A549 (cell line): ENCODE data around the gene EDNRA. TPM values are rescaled to one million over a fixed set of nuclear protein-coding genes. Genes with fewer than 3 reads are reported as not detected.

ENCODE experiments used
- ATAC-seq, 2 experiments: fragments of 200-7000 bp in 1 of 2; fragments of >200 bp in 1 of 2; cut with Nextera tagmentation in 1 of 2; cut with Tn5 transposase in 1 of 2; 3 replicates each; pipeline versions ENCODE4 v1.8.0 to v1.9.1; 2018 to 2020; ENCODE audit warnings: mild to moderate bottlenecking in 1 of 2, moderate library complexity in 1 of 2
- CTCF ChIA-PET: fragments of 300-600 bp; sonication (Branson Sonifier 250); formaldehyde crosslinking; extraction: SDS; loops from one replicate; lab custom pipeline; 2021; ENCODE audit warnings: antibody characterized with exemption, inconsistent platforms; lab: Yijun Ruan, JAX
- POLR2A ChIA-PET: fragments of 350-600 bp; formaldehyde crosslinking; extraction: SDS; loops from one replicate; lab custom pipeline; 2021; ENCODE audit warnings: antibody characterized with exemption, inconsistent platforms; lab: Yijun Ruan, JAX
- DNase-seq, 2 experiments: peaks; one replicate each; pipeline versions ENCODE4 v3.0.0 to v3.0.0-alpha.2; 2011 to 2016; ENCODE audit warnings: low read depth in 1 of 2, low spot score in 1 of 2
- FAIRE-seq: peaks from 2 replicates; lab custom pipeline; 2011; peaks lifted over from hg19 to GRCh38; lab: Jason Lieb, UNC
- H3K27ac ChIP-seq, 2 experiments: fragments of >200 bp; sonication (Bioruptor Twin); formaldehyde crosslinking; 3 replicates each; pipeline ENCODE4 v1.5.1; 2016 to 2017
- H3K4me1 ChIP-seq: fragments of >200 bp; sonication (Bioruptor Twin); formaldehyde crosslinking; 3 replicates; pipeline ENCODE4 v1.6.1; 2016
- H3K4me2 ChIP-seq: fragments of >200 bp; sonication (Bioruptor Twin); formaldehyde crosslinking; 3 replicates; pipeline ENCODE4 v1.6.1; 2016
- H3K4me3 ChIP-seq: fragments of >200 bp; sonication (Bioruptor Twin); formaldehyde crosslinking; 3 replicates; pipeline ENCODE4 v1.5.1; 2016
- H3K9me3 ChIP-seq: fragments of >200 bp; sonication (Bioruptor Twin); formaldehyde crosslinking; 3 replicates; pipeline ENCODE4 v1.6.1; 2016
- BHLHE40 ChIP-seq: IDR thresholded peaks from 2 replicates; pipeline ENCODE4 v1.6.1; 2012; ENCODE audit warnings: low read depth, low read length, inconsistent platforms
- CBX8 ChIP-seq: fragments of 200-600 bp; sonication (generic); IDR thresholded peaks from 2 replicates; pipeline ENCODE4 v1.6.1; 2016
- CHD2 ChIP-seq: fragments of 150-350 bp; IDR thresholded peaks from 2 replicates; pipeline ENCODE4 v1.6.1; 2014; ENCODE audit warnings: low read length; ENCODE audit not compliant: partially characterized antibody
- EHF ChIP-seq: fragments of 250-450 bp; sonication (Bioruptor Pico); IDR thresholded peaks from 2 replicates; pipeline ENCODE4 v1.5.0; 2020; ENCODE audit warnings: mild to moderate bottlenecking
- GATA3 ChIP-seq: IDR thresholded peaks from 2 replicates; pipeline ENCODE4 v1.6.1; 2012; ENCODE audit warnings: borderline replicate concordance
- HOXA7 ChIP-seq: fragments of 250-450 bp; sonication (Bioruptor Pico); IDR thresholded peaks from 2 replicates; pipeline ENCODE4 v1.5.0; 2020; ENCODE audit warnings: mild to moderate bottlenecking, moderate library complexity
- HOXB5 ChIP-seq: fragments of 250-450 bp; sonication (Bioruptor Pico); IDR thresholded peaks from 2 replicates; pipeline ENCODE4 v1.5.0; 2020; ENCODE audit warnings: mild to moderate bottlenecking, moderate library complexity
- MAFK ChIP-seq: fragments of 450-650 bp; IDR thresholded peaks from 2 replicates; pipeline ENCODE4 v1.6.1; 2014; ENCODE audit not compliant: partially characterized antibody
- NPAS2 ChIP-seq: fragments of 250-450 bp; sonication (Bioruptor Pico); IDR thresholded peaks from 2 replicates; pipeline ENCODE4 v1.8.0; 2022; ENCODE audit warnings: mild to moderate bottlenecking, moderate library complexity, borderline replicate concordance
- POLR2AphosphoS2 ChIP-seq: conservative IDR thresholded peaks from 2 replicates; pipeline ENCODE4 v1.6.1; 2012; ENCODE audit warnings: low read length, improper control_type of control experiment, inconsistent platforms
- RAD21 ChIP-seq, 2 experiments: fragments of >200 bp in 1 of 2; sonication (Bioruptor Twin) in 1 of 2; formaldehyde crosslinking in 1 of 2; IDR thresholded peaks in 1 of 2; conservative IDR thresholded peaks in 1 of 2; 2 replicates in 1 of 2; 3 replicates in 1 of 2; pipeline ENCODE4 v1.6.1; 2012 to 2018; ENCODE audit warnings: inconsistent platforms in 1 of 2
- RCOR1 ChIP-seq: fragments of 150-350 bp; IDR thresholded peaks from 2 replicates; pipeline ENCODE4 v1.6.1; 2014; ENCODE audit warnings: antibody characterized with exemption, low read length, low read depth
- RFX5 ChIP-seq: fragments of 450-650 bp; IDR thresholded peaks from 2 replicates; pipeline ENCODE4 v1.7.1; 2014; ENCODE audit warnings: antibody characterized with exemption, mild to moderate bottlenecking, moderate library complexity
- SMC3 ChIP-seq: fragments of >200 bp; sonication (Bioruptor Twin); formaldehyde crosslinking; IDR thresholded peaks from 3 replicates; pipeline ENCODE4 v1.6.1; 2018; ENCODE audit warnings: inconsistent platforms
- ZNF302 ChIP-seq: fragments of 250-450 bp; sonication (Bioruptor Pico); IDR thresholded peaks from 2 replicates; pipeline ENCODE4 v1.9.0; 2021; ENCODE audit warnings: inconsistent platforms, mild to moderate bottlenecking, moderate library complexity
- WGBS: methylation state at CpG from one replicate; pipeline ENCODE4 v1.1.6; 2017; ENCODE audit errors: missing lambda C conversion rate; 5-methylcytosine and 5-hydroxymethylcytosine counted together
- polyA plus RNA-seq, 4 experiments: library from polyadenylated mRNA; depleted of rRNA in 3 of 4; stranded (reverse); fragments of >200 nt; fragmentation: RNase III in 1 of 4; extraction: RNeasy Plus Mini Kit Qiagen cat#74134 plus additional on column Dnase treatment in 1 of 4; gene quantifications; 2 replicates in 3 of 4; 3 replicates in 1 of 4; pipeline ENCODE4 v1.2.3, GENCODE V29; 2011 to 2017
- TF ChIP-seq, protein P1 (sequence below): IDR thresholded peaks from 2 replicates; pipeline ENCODE4 v1.6.1; 2012
- TF ChIP-seq, protein P2 (sequence below): fragments of >200 bp; sonication (Bioruptor Twin); formaldehyde crosslinking; IDR thresholded peaks from 2 replicates; pipeline ENCODE4 v1.6.1; 2016
- TF ChIP-seq, protein P3 (sequence below): fragments of >200 bp; sonication (Bioruptor Twin); formaldehyde crosslinking; IDR thresholded peaks from 3 replicates; pipeline ENCODE4 v1.5.1; 2016
- TF ChIP-seq, protein P4 (sequence below): fragments of 250-450 bp; sonication (Bioruptor Pico); IDR thresholded peaks from 2 replicates; pipeline ENCODE4 v1.5.0; 2021; ENCODE audit warnings: mild to moderate bottlenecking, moderate library complexity, borderline replicate concordance

EDNRA gene
- polyA plus RNA-seq, 2 of the 4 experiments (the other 2 are of a cell fraction) = 0.09 to 0.40 TPM

DNA sequence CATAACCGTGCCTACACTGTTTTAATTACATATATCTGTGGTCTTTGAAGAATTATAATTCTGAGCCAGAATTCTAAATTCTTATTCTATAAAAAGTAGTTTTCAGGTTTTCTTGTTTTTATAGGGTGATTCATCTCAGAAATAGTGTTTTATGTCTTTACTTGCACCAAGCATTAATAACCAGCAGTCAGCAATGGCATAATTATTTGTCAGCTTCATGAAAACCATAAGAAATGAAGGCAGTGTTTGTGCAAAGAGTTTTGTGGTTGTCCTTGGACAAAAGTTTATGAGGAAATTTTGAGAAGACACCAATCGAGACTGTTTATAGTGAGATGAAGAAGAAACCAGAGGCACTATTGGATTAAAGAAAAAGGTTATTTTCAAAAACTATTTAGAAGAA, 37.2 kb downstream of the EDNRA start:
- CTCF ChIA-PET = interaction anchor here (0.6 to 2.6 kb wide), 22 partner anchors 8 to 357 kb away, joined by 3 to 33 read pairs (median 4); no protein-coding TSS in a partner anchor
- no peak for FAIRE-seq
- no peak overlapping the region for H3K4me2 ChIP-seq
- POLR2A ChIA-PET = no interaction called here
- no peak for TF ChIP-seq EHF
- TF ChIP-seq, all 56 proteins: peak for 0
- Histone ChIP-seq H3K4me1 (no peaks in the 10 kb centered on the region), H3K27ac (no peak overlapping the region), H3K4me3 (no peak overlapping the region), H3K9me3 (no peaks in the 10 kb centered on the region)
- ATAC-seq (no peak), DNase-seq (no peak)
- 66% methylated on average over 2 of the region's 2 CpGs for WGBS

DNA sequence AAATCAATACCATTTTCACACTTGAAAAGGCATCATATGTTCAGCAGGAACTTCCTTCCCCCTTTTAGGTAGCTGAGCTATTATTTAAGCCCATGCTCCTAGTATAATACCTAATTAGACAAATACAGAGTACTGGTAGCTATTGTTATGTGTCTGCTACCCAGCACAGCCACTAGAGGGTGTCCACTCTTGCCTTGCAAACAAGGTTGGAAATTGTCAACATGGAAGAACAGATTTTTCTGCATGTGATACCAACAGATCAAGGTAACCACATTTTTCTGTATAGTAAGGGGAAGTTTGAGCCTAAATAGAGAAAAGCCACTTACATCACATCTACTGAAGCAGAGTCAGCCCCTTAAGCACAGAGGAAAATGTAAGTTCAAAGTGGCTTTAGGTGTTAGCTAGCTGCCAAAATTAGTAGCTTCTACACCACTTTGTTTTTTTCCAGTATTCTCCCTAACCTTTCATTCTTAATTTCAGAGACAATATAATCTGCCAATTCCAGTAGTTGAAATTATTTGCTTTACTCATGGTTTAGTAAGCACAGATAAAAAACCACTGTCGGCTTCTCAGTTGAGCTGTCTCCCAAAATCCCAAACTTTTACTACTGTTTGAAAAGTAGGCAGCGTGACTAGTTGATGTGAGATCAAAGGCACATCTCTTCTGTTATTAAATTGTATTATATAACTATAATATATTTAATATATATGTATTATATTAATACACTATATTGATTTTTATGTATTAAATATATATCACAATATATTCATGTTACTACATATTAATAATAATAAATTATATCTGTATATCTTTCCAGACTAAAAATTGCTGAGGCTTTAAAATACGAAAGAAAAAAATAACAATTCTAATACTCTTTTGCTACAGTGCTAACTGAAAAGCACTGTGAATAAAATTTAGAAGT, 38.2 kb downstream of the EDNRA start:
- Histone ChIP-seq H3K27ac (no peak overlapping the region), H3K4me1 (no peaks in the 10 kb centered on the region)
- FAIRE-seq = no peak
- peak; percentile 23 to 67 for DNase-seq
- 48% methylated on average over 3 of the region's 3 CpGs for WGBS
- peak; percentile 78 to 88; a peak in 4 of 6 replicates for ATAC-seq
- TF ChIP-seq SMC3 (peak; percentile 73), HOXA7 (CRISPR knock-in tag) (no peak), BHLHE40 (no peak), GATA3 (no peak), RFX5 (no peak), CBX8 (no peak), ZNF302 (CRISPR knock-in tag) (no peak), HOXB5 (no peak), RAD21 (conservative IDR thresholded peaks at IDR 0.05 in 1 of 2, IDR thresholded peaks at IDR 0.05 in 1 of 2) (peak; percentile 69 to 74), CHD2 (no peak), POLR2AphosphoS2 (no peak), NPAS2 (CRISPR knock-in tag) (no peak), RCOR1 (no peak)
- TF ChIP-seq, protein P1, sequence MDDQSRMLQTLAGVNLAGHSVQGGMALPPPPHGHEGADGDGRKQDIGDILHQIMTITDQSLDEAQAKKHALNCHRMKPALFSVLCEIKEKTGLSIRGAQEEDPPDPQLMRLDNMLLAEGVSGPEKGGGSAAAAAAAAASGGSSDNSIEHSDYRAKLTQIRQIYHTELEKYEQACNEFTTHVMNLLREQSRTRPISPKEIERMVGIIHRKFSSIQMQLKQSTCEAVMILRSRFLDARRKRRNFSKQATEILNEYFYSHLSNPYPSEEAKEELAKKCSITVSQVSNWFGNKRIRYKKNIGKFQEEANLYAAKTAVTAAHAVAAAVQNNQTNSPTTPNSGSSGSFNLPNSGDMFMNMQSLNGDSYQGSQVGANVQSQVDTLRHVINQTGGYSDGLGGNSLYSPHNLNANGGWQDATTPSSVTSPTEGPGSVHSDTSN = no peak
- TF ChIP-seq, protein P2, sequence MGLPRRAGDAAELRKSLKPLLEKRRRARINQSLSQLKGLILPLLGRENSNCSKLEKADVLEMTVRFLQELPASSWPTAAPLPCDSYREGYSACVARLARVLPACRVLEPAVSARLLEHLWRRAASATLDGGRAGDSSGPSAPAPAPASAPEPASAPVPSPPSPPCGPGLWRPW = no peak
- TF ChIP-seq, protein P3, sequence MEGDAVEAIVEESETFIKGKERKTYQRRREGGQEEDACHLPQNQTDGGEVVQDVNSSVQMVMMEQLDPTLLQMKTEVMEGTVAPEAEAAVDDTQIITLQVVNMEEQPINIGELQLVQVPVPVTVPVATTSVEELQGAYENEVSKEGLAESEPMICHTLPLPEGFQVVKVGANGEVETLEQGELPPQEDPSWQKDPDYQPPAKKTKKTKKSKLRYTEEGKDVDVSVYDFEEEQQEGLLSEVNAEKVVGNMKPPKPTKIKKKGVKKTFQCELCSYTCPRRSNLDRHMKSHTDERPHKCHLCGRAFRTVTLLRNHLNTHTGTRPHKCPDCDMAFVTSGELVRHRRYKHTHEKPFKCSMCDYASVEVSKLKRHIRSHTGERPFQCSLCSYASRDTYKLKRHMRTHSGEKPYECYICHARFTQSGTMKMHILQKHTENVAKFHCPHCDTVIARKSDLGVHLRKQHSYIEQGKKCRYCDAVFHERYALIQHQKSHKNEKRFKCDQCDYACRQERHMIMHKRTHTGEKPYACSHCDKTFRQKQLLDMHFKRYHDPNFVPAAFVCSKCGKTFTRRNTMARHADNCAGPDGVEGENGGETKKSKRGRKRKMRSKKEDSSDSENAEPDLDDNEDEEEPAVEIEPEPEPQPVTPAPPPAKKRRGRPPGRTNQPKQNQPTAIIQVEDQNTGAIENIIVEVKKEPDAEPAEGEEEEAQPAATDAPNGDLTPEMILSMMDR = peak; percentile 73
- TF ChIP-seq, all 56 proteins: peak for 3
- Histone ChIP-seq H3K9me3 (no peaks in the 10 kb centered on the region), H3K4me3 (no peak overlapping the region), H3K4me2 (no peak overlapping the region)
- ChIA-PET POLR2A (no interaction called here), CTCF (interaction anchor here (0.6 to 2.6 kb wide), 26 partner anchors 8 to 358 kb away, joined by 3 to 33 read pairs (median 4); partner anchors contain the start of gene EDNRA)

DNA sequence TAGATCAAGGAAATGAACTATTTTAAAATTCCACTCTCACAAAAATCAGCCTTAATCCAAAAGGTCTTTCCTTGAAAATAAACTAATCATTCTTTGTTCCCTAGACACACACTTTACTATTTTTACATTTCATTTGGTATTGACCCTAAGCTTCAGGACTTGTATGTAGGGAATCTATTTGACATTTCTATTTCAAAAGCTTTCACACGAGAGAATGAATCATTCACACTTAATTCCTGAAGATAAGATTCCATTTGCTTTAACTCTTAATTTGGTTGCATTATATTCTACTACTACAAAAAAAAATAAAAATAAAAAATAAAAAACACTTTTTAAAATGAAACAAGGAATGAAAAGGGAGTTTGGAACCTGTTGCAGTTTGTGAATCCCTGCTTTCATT, 43.7 kb downstream of the EDNRA start:
- H3K9me3 ChIP-seq = no peaks in the 10 kb centered on the region
- POLR2A ChIA-PET = no interaction called here
- CTCF ChIA-PET = no interaction called here
- no peak for FAIRE-seq
- H3K4me2 ChIP-seq = no peak overlapping the region
- H3K4me3 ChIP-seq = no peak overlapping the region
- no peak overlapping the region for H3K27ac ChIP-seq
- 49% methylated on average over 1 of the region's 1 CpG for WGBS
- ATAC-seq = no peak
- TF ChIP-seq MAFK = no peak
- no peak for TF ChIP-seq HOXB5
- TF ChIP-seq, protein P4, sequence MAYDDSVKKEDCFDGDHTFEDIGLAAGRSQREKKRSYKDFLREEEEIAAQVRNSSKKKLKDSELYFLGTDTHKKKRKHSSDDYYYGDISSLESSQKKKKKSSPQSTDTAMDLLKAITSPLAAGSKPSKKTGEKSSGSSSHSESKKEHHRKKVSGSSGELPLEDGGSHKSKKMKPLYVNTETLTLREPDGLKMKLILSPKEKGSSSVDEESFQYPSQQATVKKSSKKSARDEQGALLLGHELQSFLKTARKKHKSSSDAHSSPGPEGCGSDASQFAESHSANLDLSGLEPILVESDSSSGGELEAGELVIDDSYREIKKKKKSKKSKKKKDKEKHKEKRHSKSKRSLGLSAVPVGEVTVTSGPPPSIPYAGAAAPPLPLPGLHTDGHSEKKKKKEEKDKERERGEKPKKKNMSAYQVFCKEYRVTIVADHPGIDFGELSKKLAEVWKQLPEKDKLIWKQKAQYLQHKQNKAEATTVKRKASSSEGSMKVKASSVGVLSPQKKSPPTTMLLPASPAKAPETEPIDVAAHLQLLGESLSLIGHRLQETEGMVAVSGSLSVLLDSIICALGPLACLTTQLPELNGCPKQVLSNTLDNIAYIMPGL = no peak
- no peaks in the 10 kb centered on the region for H3K4me1 ChIP-seq
- DNase-seq = no peak
